LNCaP clone FGC (cell line): ENCODE measurements around the gene LCA5.

Experiments used
- DNase-seq: peaks from one replicate; pipeline ENCODE4 v3.0.0-alpha.2; 2011; ENCODE audit warnings: low read depth
- H3K4me3 ChIP-seq: 2 replicates; pipeline ENCODE4 v1.5.1; 2011; ENCODE audit warnings: mild to moderate bottlenecking, low read depth, low read length, control low read depth
- CTCF ChIP-seq: IDR thresholded peaks from 2 replicates; pipeline ENCODE4 v1.5.1; 2012; ENCODE audit warnings: mild to moderate bottlenecking; ENCODE audit not compliant: control insufficient read depth, insufficient read depth; ENCODE audit errors: extremely low read depth

LCA5 gene

GRCh38 chr6:79504372-79504771, 32.9 kb downstream of the LCA5 start:
- DNase-seq: no peak
- no peak for TF ChIP-seq CTCF
- no peak overlapping the region for H3K4me3 ChIP-seq

- H3K4me3 ChIP-seq: no peak overlapping the region
- no peak for TF ChIP-seq CTCF
- no peak for DNase-seq
Observed at GRCh38 chr6:79498842-79499241, 38.4 kb downstream of the LCA5 start.

- TF ChIP-seq CTCF: no peak
- no peak overlapping the region for H3K4me3 ChIP-seq
- DNase-seq: no peak
Observed at GRCh38 chr6:79495246-79495645, 42.0 kb downstream of the LCA5 start.

- TF ChIP-seq CTCF: no peak
- H3K4me3 ChIP-seq: no peak overlapping the region
- DNase-seq: no peak
Observed at GRCh38 chr6:79494841-79495240, 42.4 kb downstream of the LCA5 start.

- DNase-seq: no peak
- no peak overlapping the region for H3K4me3 ChIP-seq
- TF ChIP-seq CTCF: no peak
Observed at GRCh38 chr6:79470728-79471127, 66.5 kb downstream of the LCA5 start.

GRCh38 chr6:79469376-79470246, 67.6 kb downstream of the LCA5 start:
- TF ChIP-seq CTCF: no peak
- no peak overlapping the region for H3K4me3 ChIP-seq
- no peak for DNase-seq

- no peak for TF ChIP-seq CTCF
- no peak for DNase-seq
- H3K4me3 ChIP-seq: no peak overlapping the region
Observed at GRCh38 chr6:79468587-79468986, 68.6 kb downstream of the LCA5 start.
